DND-41 (cell line): ENCODE results near the gene ASB18.

Experiments used
- EZH2 ChIP-seq: IDR thresholded peaks from 3 replicates; pipeline ENCODE4 v1.6.1; 2012; ENCODE audit warnings: borderline replicate concordance, low read depth, mild to moderate bottlenecking, moderate library complexity, low read length, inconsistent platforms; ENCODE audit not compliant: severe bottlenecking
- TF ChIP-seq, protein P1 (sequence below): IDR thresholded peaks from 2 replicates; pipeline ENCODE4 v1.5.1; 2012; ENCODE audit warnings: borderline replicate concordance, low read length, moderate library complexity, mild to moderate bottlenecking; ENCODE audit not compliant: poor library complexity, severe bottlenecking; ENCODE audit errors: extremely low read depth

DNA sequence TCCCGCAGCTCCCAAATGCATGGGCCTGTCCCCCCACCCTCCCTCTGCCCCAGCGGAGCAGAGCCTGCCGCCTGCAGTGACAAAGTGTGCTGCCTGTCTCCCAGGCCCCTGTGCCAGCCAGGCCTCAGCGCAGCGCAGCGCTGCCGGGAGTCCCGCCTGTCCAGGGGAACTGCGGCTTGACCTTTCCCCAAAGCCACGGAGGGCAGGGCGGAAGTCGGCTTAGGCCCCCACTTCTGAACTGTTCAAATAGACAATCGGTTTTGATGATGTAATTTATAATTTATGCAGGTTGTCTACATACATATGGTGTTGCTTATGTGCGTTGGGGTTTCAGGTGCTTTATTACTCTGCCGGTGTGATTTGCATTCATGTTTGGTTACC lies 103.1 kb downstream of the ASB18 start:
- TF ChIP-seq, protein P1, sequence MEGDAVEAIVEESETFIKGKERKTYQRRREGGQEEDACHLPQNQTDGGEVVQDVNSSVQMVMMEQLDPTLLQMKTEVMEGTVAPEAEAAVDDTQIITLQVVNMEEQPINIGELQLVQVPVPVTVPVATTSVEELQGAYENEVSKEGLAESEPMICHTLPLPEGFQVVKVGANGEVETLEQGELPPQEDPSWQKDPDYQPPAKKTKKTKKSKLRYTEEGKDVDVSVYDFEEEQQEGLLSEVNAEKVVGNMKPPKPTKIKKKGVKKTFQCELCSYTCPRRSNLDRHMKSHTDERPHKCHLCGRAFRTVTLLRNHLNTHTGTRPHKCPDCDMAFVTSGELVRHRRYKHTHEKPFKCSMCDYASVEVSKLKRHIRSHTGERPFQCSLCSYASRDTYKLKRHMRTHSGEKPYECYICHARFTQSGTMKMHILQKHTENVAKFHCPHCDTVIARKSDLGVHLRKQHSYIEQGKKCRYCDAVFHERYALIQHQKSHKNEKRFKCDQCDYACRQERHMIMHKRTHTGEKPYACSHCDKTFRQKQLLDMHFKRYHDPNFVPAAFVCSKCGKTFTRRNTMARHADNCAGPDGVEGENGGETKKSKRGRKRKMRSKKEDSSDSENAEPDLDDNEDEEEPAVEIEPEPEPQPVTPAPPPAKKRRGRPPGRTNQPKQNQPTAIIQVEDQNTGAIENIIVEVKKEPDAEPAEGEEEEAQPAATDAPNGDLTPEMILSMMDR = no peak
- no peak for TF ChIP-seq EZH2
